ENCODE results near the gene SLC4A5. TPM values are rescaled to one million over a fixed set of nuclear protein-coding genes. Genes with fewer than 3 reads are reported as not detected.

Gene SLC4A5
- total RNA-seq, 1 experiment from 2014 or later = 1.8 TPM

- BruUV-seq (replicated peaks) = no TSS peak
- peaks cover 34% of the 10 kb centered on the region for H3K36me3 ChIP-seq (ENCODE audit: insufficient read depth, low read length, poor library complexity, severe bottlenecking)
Observed at GRCh38 chr2:74373221-74373676, 30.0 kb upstream of the SLC4A5 start.

GRCh38 chr2:74372674-74373073, 29.5 kb upstream of the SLC4A5 start:
- H3K9me3 ChIP-seq (ENCODE audit: low read depth, low read length, poor library complexity, severe bottlenecking) = no peaks in the 10 kb centered on the region
- ChIA-PET POLR2A (ENCODE audit: low non-redundant PET) (no interaction called here), CTCF (no interaction called here)
- no peaks in the 10 kb centered on the region for H3K27me3 ChIP-seq (replicated peaks; ENCODE audit: insufficient read depth, low read depth, low read length, poor library complexity)
- intact Hi-C loops (cut with micrococcal nuclease; ENCODE audit: unreplicated experiment) = no loop called here
- BruUV-seq (replicated peaks) = no TSS peak
- H3K4me3 ChIP-seq (ENCODE audit: low read depth, low read length, poor library complexity, severe bottlenecking) = no peak overlapping the region
- H3K4me1 ChIP-seq (ENCODE audit: insufficient read depth, low read length, poor library complexity, severe bottlenecking) = peaks cover 16% of the 10 kb centered on the region
- H3K36me3 ChIP-seq (ENCODE audit: insufficient read depth, low read length, poor library complexity, severe bottlenecking) = peaks cover 34% of the 10 kb centered on the region
- no peak for DNase-seq (ENCODE audit: low spot score)
- H3K27ac ChIP-seq (ENCODE audit: low read depth, low read length, poor library complexity, severe bottlenecking) = no peak overlapping the region
- TF ChIP-seq EZH2 (IDR thresholded peaks at IDR 0.05; ENCODE audit: borderline replicate concordance, low read depth, low read length, poor library complexity, severe bottlenecking) = no peak
- TF ChIP-seq CTCF (conservative IDR thresholded peaks at IDR 0.05; ENCODE audit: low read depth, low read length) = no peak

More at GRCh38 chr2:74373221-74373676, 30.0 kb upstream of the SLC4A5 start:
- peaks cover 16% of the 10 kb centered on the region for H3K4me1 ChIP-seq (ENCODE audit: insufficient read depth, low read length, poor library complexity, severe bottlenecking)
- no peaks in the 10 kb centered on the region for H3K27me3 ChIP-seq (replicated peaks; ENCODE audit: insufficient read depth, low read depth, low read length, poor library complexity)
- ChIA-PET CTCF (no interaction called here), POLR2A (ENCODE audit: low non-redundant PET) (no interaction called here)
- no peaks in the 10 kb centered on the region for H3K9me3 ChIP-seq (ENCODE audit: low read depth, low read length, poor library complexity, severe bottlenecking)
- peak overlapping the region; percentile 37 for H3K27ac ChIP-seq (ENCODE audit: low read depth, low read length, poor library complexity, severe bottlenecking)
- DNase-seq (ENCODE audit: low spot score) = peak; percentile 37
- intact Hi-C loops (cut with micrococcal nuclease; ENCODE audit: unreplicated experiment) = no loop called here
- H3K4me3 ChIP-seq (ENCODE audit: low read depth, low read length, poor library complexity, severe bottlenecking) = no peak overlapping the region
- TF ChIP-seq EZH2 (IDR thresholded peaks at IDR 0.05; ENCODE audit: borderline replicate concordance, low read depth, low read length, poor library complexity, severe bottlenecking) (no peak), CTCF (conservative IDR thresholded peaks at IDR 0.05; ENCODE audit: low read depth, low read length) (no peak)

DNA sequence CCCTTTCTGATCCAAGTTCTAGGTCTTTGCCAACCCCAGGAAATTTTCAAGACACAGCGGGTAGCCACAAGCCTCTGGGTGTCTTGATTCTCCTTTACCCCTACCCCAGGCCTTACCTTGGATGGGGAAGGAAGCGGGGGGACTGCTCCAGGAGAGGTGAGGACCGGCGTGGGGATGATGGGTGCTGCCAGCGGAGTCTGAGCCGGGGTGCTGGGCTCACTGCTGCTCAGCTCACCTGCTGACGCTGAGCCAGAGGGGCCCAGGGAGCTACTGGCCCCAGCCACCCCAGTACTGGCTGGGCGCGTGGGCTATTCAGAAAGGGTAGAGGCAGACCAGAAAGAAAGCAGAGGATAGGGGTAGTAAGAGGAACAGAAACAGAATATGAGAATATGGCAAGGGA, 28.2 kb upstream of the SLC4A5 start:
- Histone ChIP-seq H3K27me3 (replicated peaks; ENCODE audit: insufficient read depth, low read depth, low read length, poor library complexity) (no peaks in the 10 kb centered on the region), H3K9me3 (ENCODE audit: low read depth, low read length, poor library complexity, severe bottlenecking) (no peaks in the 10 kb centered on the region), H3K27ac (ENCODE audit: low read depth, low read length, poor library complexity, severe bottlenecking) (no peak overlapping the region), H3K4me3 (ENCODE audit: low read depth, low read length, poor library complexity, severe bottlenecking) (no peak overlapping the region), H3K36me3 (ENCODE audit: insufficient read depth, low read length, poor library complexity, severe bottlenecking) (peaks cover 39% of the 10 kb centered on the region), H3K4me1 (ENCODE audit: insufficient read depth, low read length, poor library complexity, severe bottlenecking) (peaks cover 16% of the 10 kb centered on the region)
- no peak for DNase-seq (ENCODE audit: low spot score)
- ChIA-PET POLR2A (ENCODE audit: low non-redundant PET) (no interaction called here), CTCF (no interaction called here)
- TF ChIP-seq CTCF (conservative IDR thresholded peaks at IDR 0.05; ENCODE audit: low read depth, low read length) = no peak
- TF ChIP-seq EZH2 (IDR thresholded peaks at IDR 0.05; ENCODE audit: borderline replicate concordance, low read depth, low read length, poor library complexity, severe bottlenecking) = no peak
- intact Hi-C loops (cut with micrococcal nuclease; ENCODE audit: unreplicated experiment) = no loop called here
- BruUV-seq (replicated peaks) = no TSS peak

Measured in A673 (cell line).